ENCODE measurements around the gene LSAMP.

LSAMP gene

DNA sequence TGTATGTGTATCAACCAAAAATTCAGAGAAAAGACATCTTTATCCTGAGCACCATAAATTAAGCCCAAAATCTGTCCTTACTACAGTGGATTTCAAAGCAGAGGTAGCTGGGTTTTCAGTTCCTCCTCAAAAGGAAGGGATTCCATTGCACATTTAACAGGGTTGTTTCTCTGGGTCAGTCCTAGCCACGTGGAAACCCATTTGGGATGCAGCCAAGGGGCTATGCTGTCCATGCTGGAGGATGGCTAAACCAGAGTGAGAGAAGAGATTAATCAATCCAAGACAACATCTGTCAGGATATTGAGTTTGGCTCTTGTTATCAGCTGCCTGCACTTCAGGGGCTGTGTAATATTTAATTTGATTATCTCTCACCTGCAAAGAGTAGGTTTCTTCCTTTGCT is 28.1 kb downstream of the LSAMP start:
- no peaks in the 10 kb centered on the region for H3K36me3 Mint-ChIP-seq (ENCODE audit: insufficient read depth)
- no peak overlapping the region for H3K27ac Mint-ChIP-seq
- no peak for ATAC-seq (replicated peaks)
- no peak for DNase-seq
- H3K9me3 Mint-ChIP-seq: peaks cover 4 to 17% of the 10 kb centered on the region in 2 donors
- no peak overlapping the region for H3K4me3 Mint-ChIP-seq
- H3K27me3 Mint-ChIP-seq: no peaks in the 10 kb centered on the region
- no peaks in the 10 kb centered on the region for H3K4me1 Mint-ChIP-seq (ENCODE audit: low read depth in 2 of 2)

DNA sequence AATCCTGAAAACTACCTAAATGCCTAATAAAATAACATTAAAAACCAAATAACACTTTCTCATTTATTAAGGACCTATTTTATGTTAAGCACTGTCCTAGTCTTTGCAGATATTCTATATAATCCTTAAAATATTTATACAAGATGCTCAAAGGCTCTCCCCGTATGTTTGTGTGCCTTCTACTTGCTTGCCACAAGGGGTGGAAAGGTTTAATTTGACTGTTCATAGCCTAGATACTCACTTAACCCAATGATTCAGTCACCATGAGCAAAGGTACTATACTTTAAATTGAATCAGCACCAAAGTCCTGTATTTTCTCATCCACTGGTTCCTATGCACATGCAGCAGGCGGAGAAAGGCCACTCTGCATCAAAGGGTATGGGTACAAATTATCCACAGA is 32.0 kb downstream of the LSAMP start:
- Mint-ChIP-seq H3K27ac (no peak overlapping the region), H3K36me3 (ENCODE audit: insufficient read depth) (no peaks in the 10 kb centered on the region), H3K4me1 (ENCODE audit: low read depth in 2 of 2) (no peaks in the 10 kb centered on the region), H3K27me3 (no peaks in the 10 kb centered on the region), H3K9me3 (peaks cover 4 to 14% of the 10 kb centered on the region in 2 donors), H3K4me3 (no peak overlapping the region)
- DNase-seq: no peak
- no peak for ATAC-seq (replicated peaks)

DNA sequence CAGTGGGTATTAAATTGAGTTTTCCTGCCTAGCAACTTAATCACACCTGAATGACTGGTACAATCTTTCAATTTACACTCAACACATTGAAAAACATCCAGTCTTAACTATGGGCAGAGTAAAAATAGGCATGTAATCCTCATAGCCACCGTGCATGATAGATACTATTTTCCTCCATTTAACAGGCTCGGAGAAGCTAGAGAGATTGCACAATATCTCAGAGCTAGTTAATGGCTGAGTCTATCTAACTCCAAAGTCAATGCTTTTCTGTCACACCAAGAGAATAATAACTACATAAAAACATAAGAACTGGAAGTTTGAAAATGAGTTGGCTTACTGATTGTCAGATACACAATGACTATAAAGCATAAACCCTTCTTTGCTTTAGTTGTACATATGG is 36.8 kb downstream of the LSAMP start:
- no peaks in the 10 kb centered on the region for H3K4me1 Mint-ChIP-seq (ENCODE audit: low read depth in 2 of 2)
- H3K36me3 Mint-ChIP-seq (ENCODE audit: insufficient read depth): no peaks in the 10 kb centered on the region
- H3K27me3 Mint-ChIP-seq: no peaks in the 10 kb centered on the region
- no peak overlapping the region for H3K4me3 Mint-ChIP-seq
- H3K27ac Mint-ChIP-seq: no peak overlapping the region
- ATAC-seq (replicated peaks) (no peak), DNase-seq (no peak)
- H3K9me3 Mint-ChIP-seq: peaks cover 0 to 8% of the 10 kb centered on the region in 2 donors

DNA sequence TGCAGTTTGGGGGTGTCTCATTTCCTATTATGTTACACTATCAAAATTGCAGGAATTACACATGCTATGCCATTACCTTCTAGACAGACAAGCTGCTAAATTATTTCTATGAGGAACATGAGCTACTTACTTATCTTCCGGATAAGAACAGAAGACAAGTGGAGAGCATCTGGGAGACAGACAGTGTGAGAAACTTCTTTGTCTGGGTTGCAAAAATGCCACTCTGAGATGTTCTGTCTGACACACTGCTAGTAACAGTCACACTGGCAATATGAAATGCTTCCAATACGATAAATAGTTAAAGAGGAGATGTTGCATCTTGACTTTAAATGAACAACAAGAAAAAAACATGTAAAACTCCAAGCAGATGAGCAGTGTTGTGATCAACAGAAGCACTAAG is 40.1 kb downstream of the LSAMP start:
- peaks cover 2 to 6% of the 10 kb centered on the region in 2 donors for H3K9me3 Mint-ChIP-seq
- H3K27me3 Mint-ChIP-seq: no peaks in the 10 kb centered on the region
- DNase-seq (no peak), ATAC-seq (replicated peaks) (no peak)
- H3K36me3 Mint-ChIP-seq (ENCODE audit: insufficient read depth): no peaks in the 10 kb centered on the region
- H3K27ac Mint-ChIP-seq: no peak overlapping the region
- H3K4me1 Mint-ChIP-seq (ENCODE audit: low read depth in 2 of 2): no peaks in the 10 kb centered on the region
- no peak overlapping the region for H3K4me3 Mint-ChIP-seq

DNA sequence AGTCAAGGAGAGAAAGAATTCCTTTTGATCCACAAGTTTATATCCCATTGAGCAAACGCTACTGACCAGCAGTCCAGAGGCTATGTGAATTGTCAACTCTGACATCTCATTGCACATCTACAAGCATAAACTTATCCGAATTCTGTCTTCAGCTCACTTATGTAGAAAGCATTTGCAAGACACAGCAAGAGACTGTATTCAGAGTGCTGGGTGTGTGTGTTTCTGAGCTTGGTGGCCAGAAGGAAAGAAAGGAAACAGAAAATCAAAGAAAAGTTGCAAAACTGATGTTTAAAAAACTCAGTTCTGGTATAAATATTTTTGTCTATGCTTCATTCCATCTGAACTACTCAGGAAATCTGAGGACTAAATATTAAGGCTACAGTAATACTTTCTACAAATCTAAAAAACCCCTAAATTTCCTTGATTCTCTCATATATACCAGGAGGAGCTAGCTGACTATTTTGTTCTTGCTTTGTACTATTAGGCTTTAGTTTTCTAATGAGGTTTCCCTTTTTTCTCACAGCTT is 45.5 kb downstream of the LSAMP start:
- no peaks in the 10 kb centered on the region for H3K27me3 Mint-ChIP-seq
- ATAC-seq (replicated peaks) (no peak), DNase-seq (no peak)
- peaks cover 10 to 21% of the 10 kb centered on the region in 2 donors for H3K9me3 Mint-ChIP-seq
- no peaks in the 10 kb centered on the region for H3K36me3 Mint-ChIP-seq (ENCODE audit: insufficient read depth)
- no peak overlapping the region for H3K4me3 Mint-ChIP-seq
- no peaks in the 10 kb centered on the region for H3K4me1 Mint-ChIP-seq (ENCODE audit: low read depth in 2 of 2)
- H3K27ac Mint-ChIP-seq: no peak overlapping the region

DNA sequence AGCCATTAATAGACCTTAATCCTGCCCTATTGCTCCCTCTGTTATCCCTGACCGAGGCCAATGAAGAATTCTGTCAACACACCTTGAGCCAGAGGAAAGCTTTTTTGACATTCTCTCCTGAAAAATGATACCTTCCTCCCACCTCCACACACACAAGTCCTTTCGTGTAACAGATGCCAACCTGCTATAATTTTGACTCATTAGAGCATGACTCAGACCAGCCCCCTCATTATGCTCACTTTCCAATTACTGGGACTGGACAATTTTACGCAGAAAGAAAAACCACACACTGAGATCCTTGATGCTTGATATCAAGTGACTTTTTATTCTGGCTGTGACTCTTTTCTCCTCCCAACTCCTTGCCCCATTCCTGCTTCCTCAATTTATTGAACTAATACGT is 50.9 kb downstream of the LSAMP start:
- Mint-ChIP-seq H3K4me3 (no peak overlapping the region), H3K27me3 (no peaks in the 10 kb centered on the region), H3K9me3 (peaks cover 10 to 23% of the 10 kb centered on the region in 2 donors), H3K4me1 (ENCODE audit: low read depth in 2 of 2) (no peaks in the 10 kb centered on the region), H3K27ac (no peak overlapping the region), H3K36me3 (ENCODE audit: insufficient read depth) (no peaks in the 10 kb centered on the region)
- no peak for ATAC-seq (replicated peaks)
- DNase-seq: no peak

DNA sequence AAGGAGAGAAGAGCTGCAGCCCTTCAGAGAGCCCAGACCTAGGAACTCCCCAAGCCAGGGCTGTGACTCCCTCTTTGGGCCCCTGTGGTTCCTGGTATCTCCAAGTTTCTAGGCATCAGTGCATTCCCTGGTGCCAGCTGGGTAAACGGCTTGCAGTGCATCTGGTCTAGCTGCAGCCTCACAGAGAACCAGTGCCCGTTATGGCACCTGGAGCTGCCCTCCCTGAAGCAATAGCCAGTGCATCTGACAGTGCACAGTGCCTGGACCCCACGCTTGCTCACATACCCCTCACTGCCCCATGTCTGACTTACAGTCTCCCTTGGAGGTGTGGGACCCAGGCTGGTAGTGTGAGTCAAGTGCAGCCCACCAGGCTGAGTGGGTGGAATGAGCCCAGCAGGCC is 52.1 kb downstream of the LSAMP start:
- H3K4me3 Mint-ChIP-seq: no peak overlapping the region
- H3K27me3 Mint-ChIP-seq: no peaks in the 10 kb centered on the region
- no peaks in the 10 kb centered on the region for H3K4me1 Mint-ChIP-seq (ENCODE audit: low read depth in 2 of 2)
- peaks cover 8 to 14% of the 10 kb centered on the region in 2 donors for H3K9me3 Mint-ChIP-seq
- no peaks in the 10 kb centered on the region for H3K36me3 Mint-ChIP-seq (ENCODE audit: insufficient read depth)
- no peak for DNase-seq
- ATAC-seq (replicated peaks): no peak
- H3K27ac Mint-ChIP-seq: no peak overlapping the region

DNA sequence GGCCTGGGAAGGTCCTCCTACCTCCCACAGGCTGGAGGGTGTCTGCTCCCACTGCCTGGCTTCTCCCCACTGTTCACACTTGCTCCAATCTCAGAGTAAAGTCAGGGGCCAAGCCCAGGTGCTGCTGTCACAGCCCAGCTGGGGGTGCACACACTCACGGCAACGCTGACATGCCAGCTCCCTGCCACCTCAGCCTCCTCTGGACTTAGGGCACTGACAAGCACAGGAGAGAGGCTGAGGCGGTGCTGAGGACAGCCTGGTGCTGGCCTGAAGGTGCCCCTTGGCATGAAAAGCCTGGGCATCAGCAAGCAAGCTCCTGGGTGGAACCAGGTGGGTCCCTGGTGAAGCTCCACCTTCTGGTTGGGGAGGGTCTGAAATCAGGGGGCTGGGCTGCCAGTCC is 53.0 kb downstream of the LSAMP start:
- no peaks in the 10 kb centered on the region for H3K36me3 Mint-ChIP-seq (ENCODE audit: insufficient read depth)
- no peak overlapping the region for H3K27ac Mint-ChIP-seq
- peaks cover 8 to 14% of the 10 kb centered on the region in 2 donors for H3K9me3 Mint-ChIP-seq
- H3K4me1 Mint-ChIP-seq (ENCODE audit: low read depth in 2 of 2): no peaks in the 10 kb centered on the region
- ATAC-seq (replicated peaks): no peak
- no peak overlapping the region for H3K4me3 Mint-ChIP-seq
- DNase-seq: no peak
- no peaks in the 10 kb centered on the region for H3K27me3 Mint-ChIP-seq

DNA sequence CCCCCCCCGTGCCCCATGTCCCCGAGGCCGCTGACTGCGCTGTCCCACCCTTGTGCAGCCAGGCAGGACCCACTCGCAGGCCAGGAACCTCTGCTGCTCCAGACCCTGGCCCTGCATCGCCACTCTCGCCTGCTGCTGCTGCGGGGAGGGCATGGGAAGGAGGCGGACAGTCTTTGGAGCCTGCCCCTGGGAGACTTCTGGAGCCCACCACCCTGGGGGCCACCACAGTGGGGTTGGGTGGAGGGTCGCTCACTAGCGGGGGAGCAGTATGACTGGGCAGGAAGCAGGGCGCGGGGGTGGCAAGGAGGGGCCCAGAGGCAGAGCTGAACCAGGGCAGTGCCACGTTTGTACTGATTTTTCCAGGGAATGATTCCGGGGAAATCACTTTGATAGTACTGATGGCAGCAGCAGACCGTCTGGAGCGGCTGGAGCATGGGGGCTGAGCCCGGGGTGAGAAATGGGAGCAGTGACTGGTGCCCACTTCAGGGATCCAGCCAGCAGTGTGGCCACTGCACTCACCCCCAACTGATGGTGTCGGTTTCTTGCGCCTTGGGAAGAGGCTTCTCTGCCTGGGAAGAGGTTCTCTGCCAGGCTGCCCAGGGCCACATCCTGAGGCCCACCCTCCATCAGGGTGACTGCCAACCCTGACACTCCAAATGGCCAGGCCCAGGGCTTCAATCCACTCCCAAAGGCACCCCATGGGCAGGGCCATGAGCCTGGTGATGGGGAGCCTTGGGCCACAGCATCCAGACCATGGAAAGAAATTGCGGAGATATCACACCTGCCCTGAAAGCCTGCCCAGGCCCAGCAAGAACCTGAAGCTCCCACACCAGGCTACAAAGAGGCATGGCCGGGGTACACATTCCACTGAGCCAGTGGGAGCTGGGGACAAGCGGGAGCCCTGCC is 53.7 kb downstream of the LSAMP start:
- Mint-ChIP-seq H3K27me3 (no peaks in the 10 kb centered on the region), H3K36me3 (ENCODE audit: insufficient read depth) (no peaks in the 10 kb centered on the region), H3K27ac (no peak overlapping the region), H3K4me3 (no peak overlapping the region), H3K9me3 (peaks cover 6 to 8% of the 10 kb centered on the region in 2 donors), H3K4me1 (ENCODE audit: low read depth in 2 of 2) (no peaks in the 10 kb centered on the region)
- ATAC-seq (replicated peaks) (no peak), DNase-seq (no peak)

DNA sequence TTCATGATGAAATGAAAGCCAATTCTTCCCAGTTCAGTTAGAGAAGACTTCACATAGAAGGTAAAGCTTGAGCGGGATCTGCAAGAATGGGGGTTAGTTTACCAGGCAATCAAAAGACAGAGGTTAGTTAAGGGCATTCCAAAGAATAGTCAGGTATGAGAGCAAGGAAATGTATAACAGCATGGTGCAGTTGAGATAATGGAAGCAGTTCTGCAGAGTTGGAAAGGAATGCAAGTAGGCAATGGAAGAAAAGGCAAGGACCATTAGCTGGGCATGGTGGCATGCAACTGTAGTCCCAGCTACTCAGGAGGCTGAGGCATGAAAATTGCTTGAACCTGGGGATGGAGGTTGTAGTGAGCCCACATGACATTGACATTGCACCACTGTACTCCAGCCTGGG is 55.0 kb downstream of the LSAMP start:
- H3K36me3 Mint-ChIP-seq (ENCODE audit: insufficient read depth): no peaks in the 10 kb centered on the region
- no peaks in the 10 kb centered on the region for H3K4me1 Mint-ChIP-seq (ENCODE audit: low read depth in 2 of 2)
- no peak overlapping the region for H3K4me3 Mint-ChIP-seq
- ATAC-seq (replicated peaks): no peak
- DNase-seq: no peak
- H3K27me3 Mint-ChIP-seq: no peaks in the 10 kb centered on the region
- no peak overlapping the region for H3K27ac Mint-ChIP-seq
- H3K9me3 Mint-ChIP-seq: peaks cover 6 to 8% of the 10 kb centered on the region in 2 donors

DNA sequence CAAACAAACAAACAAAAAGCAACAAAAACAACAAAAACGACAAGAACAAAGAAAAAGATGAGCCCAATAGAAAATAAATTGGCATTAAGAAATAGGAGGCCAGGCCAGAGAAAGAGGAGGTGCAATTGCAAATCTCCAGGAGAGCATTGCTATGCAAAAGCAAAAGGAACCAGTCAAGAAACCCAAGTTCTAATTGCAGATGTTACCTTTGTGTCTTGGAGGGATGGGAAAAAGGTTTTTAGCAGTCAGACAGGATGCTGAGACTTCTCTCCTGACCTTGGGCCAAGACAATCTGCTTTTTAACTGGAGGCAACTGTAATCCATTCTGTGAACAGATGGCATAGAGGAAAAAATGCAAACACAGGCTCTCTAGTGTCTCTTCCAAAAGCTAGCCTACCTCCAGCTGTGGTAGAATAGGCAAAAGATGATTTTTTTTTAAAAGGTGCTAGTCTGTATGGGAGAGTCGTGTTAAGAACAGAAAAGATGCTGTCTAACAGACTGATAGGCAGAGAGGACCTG is 56.4 kb downstream of the LSAMP start:
- H3K27me3 Mint-ChIP-seq: no peaks in the 10 kb centered on the region
- H3K4me1 Mint-ChIP-seq (ENCODE audit: low read depth in 2 of 2): no peaks in the 10 kb centered on the region
- H3K36me3 Mint-ChIP-seq (ENCODE audit: insufficient read depth): no peaks in the 10 kb centered on the region
- H3K9me3 Mint-ChIP-seq: peaks cover 4 to 6% of the 10 kb centered on the region in 2 donors
- DNase-seq (no peak), ATAC-seq (replicated peaks) (no peak)
- no peak overlapping the region for H3K27ac Mint-ChIP-seq
- H3K4me3 Mint-ChIP-seq: no peak overlapping the region

DNA sequence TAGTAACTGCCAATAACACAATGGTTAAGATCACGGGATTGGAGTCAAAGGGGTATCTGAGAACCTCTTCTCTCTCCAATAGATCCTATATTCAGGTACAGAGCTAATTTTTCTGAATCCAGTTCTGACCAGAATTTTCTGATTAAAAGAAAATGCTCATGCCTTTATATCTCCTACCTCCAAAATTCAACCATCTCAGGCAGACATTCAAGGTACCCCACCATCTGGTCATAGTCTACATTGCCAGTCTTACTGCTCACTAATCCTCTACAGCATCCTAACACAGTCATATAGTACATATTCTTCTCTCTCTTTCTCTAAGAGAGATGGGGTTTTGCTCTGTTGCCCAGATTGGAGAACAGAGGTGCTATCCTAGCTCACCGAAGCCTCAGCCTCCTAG is 59.1 kb downstream of the LSAMP start:
- Mint-ChIP-seq H3K4me3 (no peak overlapping the region), H3K27ac (no peak overlapping the region), H3K27me3 (no peaks in the 10 kb centered on the region), H3K36me3 (ENCODE audit: insufficient read depth) (no peaks in the 10 kb centered on the region), H3K4me1 (ENCODE audit: low read depth in 2 of 2) (no peaks in the 10 kb centered on the region), H3K9me3 (peaks cover 2 to 6% of the 10 kb centered on the region in 2 donors)
- ATAC-seq (replicated peaks) (no peak), DNase-seq (no peak)

DNA sequence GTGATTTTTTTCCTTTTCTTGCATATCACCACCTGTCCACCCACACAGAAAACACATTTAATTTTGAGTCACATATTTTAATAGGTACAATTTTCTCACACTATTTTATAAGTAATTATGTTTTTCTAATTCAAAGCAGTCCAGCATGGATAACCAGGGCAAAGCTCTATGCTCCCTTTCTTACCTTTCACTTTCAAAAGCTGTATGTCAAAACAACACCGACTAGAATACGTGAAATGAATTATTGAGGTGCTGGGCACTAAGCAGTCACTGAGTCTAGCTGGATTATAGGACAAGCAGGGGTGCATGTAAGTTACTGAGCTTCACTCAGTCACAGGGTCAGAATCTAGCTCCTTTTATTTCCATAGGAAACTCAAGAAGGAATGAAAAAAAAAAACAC is 60.6 kb downstream of the LSAMP start:
- ATAC-seq (replicated peaks) (no peak), DNase-seq (no peak)
- Mint-ChIP-seq H3K4me1 (ENCODE audit: low read depth in 2 of 2) (no peaks in the 10 kb centered on the region), H3K36me3 (ENCODE audit: insufficient read depth) (no peaks in the 10 kb centered on the region), H3K9me3 (peaks cover 2 to 6% of the 10 kb centered on the region in 2 donors), H3K27ac (no peak overlapping the region), H3K4me3 (no peak overlapping the region), H3K27me3 (no peaks in the 10 kb centered on the region)

DNA sequence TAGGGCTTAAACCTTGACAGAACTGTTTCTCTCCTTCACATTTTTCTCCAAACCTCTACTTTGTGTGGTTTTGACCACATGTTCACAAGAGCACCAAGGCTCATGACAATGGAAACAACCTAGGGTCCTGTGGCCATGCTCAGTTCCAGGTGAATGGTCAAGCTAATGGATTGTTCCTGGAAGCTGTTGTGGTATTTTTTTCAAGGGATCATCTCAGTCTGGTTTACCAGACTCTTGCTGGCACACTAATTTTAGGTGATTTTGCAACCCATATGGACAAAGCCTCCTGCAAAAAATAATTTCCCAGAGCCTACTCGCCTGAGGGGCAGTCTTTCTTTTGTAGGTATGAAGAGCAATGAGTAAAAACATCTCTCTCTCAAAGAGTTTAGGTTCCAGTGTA is 67.2 kb downstream of the LSAMP start:
- DNase-seq: no peak
- no peak for ATAC-seq (replicated peaks)
- H3K4me3 Mint-ChIP-seq: no peak overlapping the region
- no peaks in the 10 kb centered on the region for H3K27me3 Mint-ChIP-seq
- H3K27ac Mint-ChIP-seq: no peak overlapping the region
- no peaks in the 10 kb centered on the region for H3K9me3 Mint-ChIP-seq
- H3K36me3 Mint-ChIP-seq (ENCODE audit: insufficient read depth): no peaks in the 10 kb centered on the region
- no peaks in the 10 kb centered on the region for H3K4me1 Mint-ChIP-seq (ENCODE audit: low read depth in 2 of 2)

Measured in effector memory CD8-positive, alpha-beta T cell (primary cell).